GM19035 (cell line): ENCODE measurements around the gene NFKBIL1.
"Not testable (repeated sequence)": the region's sequence is repeated elsewhere in the genome, so short reads cannot be mapped to it uniquely, and the experiment has no call there.

Experiments
- ATAC-seq: cut with Tn5 transposase; IDR thresholded peaks from one replicate; pipeline ENCODE4 v1.9.1; 2021; ENCODE audit not compliant: unreplicated experiment

NFKBIL1 gene

GRCh38 chr6:31580438-31580740 is 33.0 kb downstream of the NFKBIL1 start:
- ATAC-seq, result no peak

DNA sequence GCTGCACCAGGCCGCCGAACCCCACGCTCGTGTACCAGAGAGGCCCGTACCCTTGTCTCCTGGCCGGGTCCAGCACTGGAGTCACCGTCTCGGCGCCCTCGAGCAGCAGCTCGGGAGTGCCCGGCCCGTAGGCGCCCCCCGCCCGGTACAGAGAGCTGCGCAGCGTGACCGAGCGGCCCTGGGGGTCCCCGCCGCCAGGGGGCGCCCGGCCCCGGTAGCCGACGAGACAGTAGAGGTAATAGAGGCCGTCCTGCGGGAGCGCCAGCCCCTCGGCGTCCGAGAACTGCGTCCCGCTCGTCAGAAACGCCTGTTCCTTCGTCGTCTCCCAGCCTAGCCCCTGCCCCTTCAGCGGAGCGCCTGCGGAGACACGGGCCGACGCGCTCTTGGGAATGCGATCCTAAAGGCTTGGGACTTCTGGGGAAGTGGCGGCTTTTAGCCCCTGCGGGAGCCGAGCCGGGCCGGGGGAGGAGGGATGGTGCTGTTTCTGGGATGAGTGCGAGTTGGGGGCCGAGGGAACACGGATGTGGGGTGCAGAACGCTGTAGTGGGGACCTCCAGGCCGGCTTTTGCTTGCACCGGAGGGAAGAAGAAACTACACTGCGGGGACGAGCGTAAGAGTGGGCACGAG is 33.5 kb downstream of the NFKBIL1 start:
- ATAC-seq, result peak; percentile 56

DNA sequence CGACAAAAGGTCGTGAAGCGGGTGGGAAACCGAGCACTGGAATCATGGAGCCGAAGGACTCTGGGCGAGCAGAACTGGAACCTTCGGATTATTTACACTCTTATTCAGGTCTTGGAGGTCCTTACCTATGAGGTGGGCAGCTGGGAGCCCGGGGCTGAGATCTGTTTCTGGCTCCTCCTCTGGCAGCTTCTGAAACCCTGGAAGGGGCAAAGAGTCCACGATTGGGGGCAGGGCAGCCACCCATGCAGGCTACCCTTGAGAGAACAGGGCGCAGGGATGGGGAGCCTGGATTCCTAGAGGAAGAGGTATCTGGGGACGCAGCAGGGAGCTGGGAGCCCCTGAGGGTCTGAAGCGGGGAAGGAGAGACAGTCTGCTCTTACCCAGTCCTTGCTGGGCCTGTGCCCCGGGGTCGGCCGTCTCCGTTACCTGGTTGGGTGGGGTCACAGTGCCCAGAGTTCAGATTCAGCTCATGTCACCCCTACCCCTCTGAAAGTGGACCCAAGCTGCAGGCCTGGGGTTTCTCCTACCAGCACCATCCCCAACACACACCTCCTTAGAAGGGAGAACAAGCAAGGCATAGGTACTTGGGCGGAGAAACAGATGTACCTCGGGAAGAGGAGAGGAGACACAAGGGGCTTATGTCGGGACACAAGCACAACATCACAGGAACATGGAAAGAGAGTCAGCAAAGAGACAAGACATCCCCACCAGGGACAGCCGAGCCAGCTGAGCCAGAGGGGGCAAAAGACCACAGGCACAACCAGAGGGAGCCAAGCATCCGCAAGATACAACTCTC is 34.2 kb downstream of the NFKBIL1 start:
- ATAC-seq, result no peak

DNA sequence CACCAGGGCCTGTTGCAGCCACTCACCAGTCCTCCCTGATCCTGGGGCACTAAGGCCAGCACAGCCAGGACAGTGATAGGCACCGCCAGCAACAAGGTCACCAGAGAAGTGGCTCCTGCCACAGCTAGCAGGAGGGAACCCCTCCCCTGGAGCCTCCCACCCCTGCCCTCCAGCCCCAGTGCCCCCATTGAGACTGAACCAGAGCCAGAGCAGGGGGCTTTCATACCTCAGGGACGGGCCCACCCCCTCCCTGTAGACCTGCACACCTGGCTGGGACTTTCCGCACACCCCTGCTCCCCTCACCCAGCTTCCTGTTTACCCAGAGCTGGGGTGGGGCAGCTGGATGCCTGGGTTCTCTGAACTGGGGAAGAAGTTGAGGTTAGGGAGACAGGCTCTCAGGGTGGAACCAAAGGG is 34.8 kb downstream of the NFKBIL1 start, which contains the start of gene LTB:
Gene LTB (minus strand): TSS at position 195 of the 414 bp plus-strand sequence. CDS start 7 bp downstream, at position 188.
- ATAC-seq, result no peak

GRCh38 chr6:31585491-31585890 is 38.1 kb downstream of the NFKBIL1 start:
- ATAC-seq, result no peak

DNA sequence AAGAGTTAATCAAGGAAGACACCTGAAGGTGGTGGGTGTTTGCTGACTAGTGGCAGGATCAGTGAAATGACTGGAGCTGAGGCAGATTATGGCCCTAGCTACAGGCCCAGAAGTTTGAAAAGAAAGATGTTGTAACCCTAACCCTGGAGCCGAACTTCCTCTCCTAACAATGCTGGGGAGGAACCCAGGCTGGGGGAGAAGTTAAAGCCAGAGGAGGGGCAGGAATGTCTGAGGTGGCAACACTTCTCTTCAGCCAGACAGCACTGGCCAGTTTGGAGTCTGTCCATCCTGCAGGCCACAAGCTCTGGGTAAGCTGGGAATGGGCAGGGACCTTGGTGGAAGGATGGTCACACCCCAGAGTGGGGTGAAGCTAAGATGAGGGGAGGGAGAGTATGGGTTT is 38.6 kb downstream of the NFKBIL1 start, which contains the start of gene LST1:
Gene LST1 (plus strand): TSS at position 270 of the 400 bp plus-strand sequence. CDS start 1,023 bp downstream, outside the sequence.
- no peak for ATAC-seq

DNA sequence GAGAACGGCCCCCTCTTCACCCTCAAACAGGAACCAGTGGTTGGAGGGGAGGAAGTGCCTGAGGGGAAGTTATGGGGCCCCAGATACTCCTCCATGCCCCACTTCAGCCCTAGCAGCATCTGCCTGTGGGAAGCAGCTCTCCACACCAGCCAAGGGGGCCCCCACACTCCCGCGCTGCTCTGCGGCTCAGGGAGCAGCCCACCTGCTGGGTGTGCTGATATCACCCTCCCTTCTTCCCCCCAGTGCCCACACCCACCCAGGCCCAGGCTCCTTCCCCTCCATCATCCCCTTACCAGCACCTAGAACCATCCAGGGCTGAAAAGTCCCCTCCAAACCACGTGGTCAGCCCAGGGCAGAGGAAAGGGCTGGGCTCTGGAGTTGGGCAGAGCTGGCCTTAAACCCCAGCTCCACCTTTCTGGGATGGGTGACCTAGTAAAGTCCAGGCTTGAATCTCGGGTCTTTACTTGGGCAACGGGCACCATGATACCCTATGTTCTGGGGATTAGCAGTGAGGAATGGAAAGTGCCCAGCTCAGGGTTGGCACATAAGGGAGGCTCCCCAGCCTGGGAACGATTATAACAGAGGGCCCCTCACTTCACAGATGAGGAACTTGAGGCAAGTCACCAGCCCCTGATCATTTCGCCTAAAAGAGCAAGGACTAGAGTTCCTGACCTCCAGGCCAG is 39.3 kb downstream of the NFKBIL1 start:
- ATAC-seq, result no peak

GRCh38 chr6:31587791-31588777 is 40.7 kb downstream of the NFKBIL1 start:
- ATAC-seq, result no peak

- ATAC-seq, result no peak
Measured at GRCh38 chr6:31588871-31589650, 41.7 kb downstream of the NFKBIL1 start.

GRCh38 chr6:31590691-31591090 is 43.3 kb downstream of the NFKBIL1 start:
- ATAC-seq, result not testable (repeated sequence)

GRCh38 chr6:31592396-31592771 is 45.0 kb downstream of the NFKBIL1 start:
- no peak for ATAC-seq

- no peak for ATAC-seq
Measured at GRCh38 chr6:31597006-31597405, 49.6 kb downstream of the NFKBIL1 start.

- ATAC-seq, result no peak
Measured at GRCh38 chr6:31607317-31607716, 59.9 kb downstream of the NFKBIL1 start.
